Caki2 (cell line): ENCODE data around the gene LGI2. TPM values are rescaled to one million over a fixed set of nuclear protein-coding genes. Genes with fewer than 3 reads are reported as not detected.
A peak's percentile ranks its signal among the peaks of the same experiment; 100 is the strongest.
"Not testable (repeated sequence)": the region's sequence is repeated elsewhere in the genome, so short reads cannot be mapped to it uniquely, and the experiment has no call there.

ENCODE experiments used
- DNase-seq: peaks from one replicate; pipeline ENCODE4 v3.0.0-alpha.2; 2015; ENCODE audit warnings: low read depth
- in situ Hi-C: cut with HindIII; loops from 2 replicates; pipeline ENCODE4 v1.10.0; 2016; ENCODE audit warnings: low sequenced_read_pairs, low pct_unique_long_range_greater_than_20kb, mixed read lengths
- total RNA-seq: library from RNA; depleted of rRNA; stranded (reverse); fragments of >200 nt; shearing (Covaris generic); gene quantifications from 2 replicates; pipeline ENCODE4 v1.2.3, GENCODE V29; 2014; ENCODE audit warnings: low replicate concordance; rRNA removed

Gene LGI2
- not detected in 2 replicates for total RNA-seq

GRCh38 chr4:25030277-25031076, at the start of gene LGI2:
Gene LGI2 (minus strand): TSS chr4:25030946. CDS start chr4:25030693, 253 bp downstream.
- DNase-seq = no peak
- in situ Hi-C loops = no loop called here

- no peak for DNase-seq
- in situ Hi-C loops = no loop called here
These were observed 47.8 kb upstream of the LGI2 start for GRCh38 chr4:25078523-25078922.

GRCh38 chr4:25076625-25077398, 46.1 kb upstream of the LGI2 start:
- in situ Hi-C loops = no loop called here
- no peak for DNase-seq

- in situ Hi-C loops = no loop called here
- no peak for DNase-seq
These were observed 45.1 kb upstream of the LGI2 start for GRCh38 chr4:25075851-25076250.

- DNase-seq = no peak
- in situ Hi-C loops = no loop called here
These were observed 44.4 kb upstream of the LGI2 start for GRCh38 chr4:25075129-25075528.

- in situ Hi-C loops = no loop called here
- no peak for DNase-seq
These were observed 39.8 kb upstream of the LGI2 start for GRCh38 chr4:25070545-25070944.

- DNase-seq = no peak
- in situ Hi-C loops = no loop called here
These were observed 38.3 kb upstream of the LGI2 start for GRCh38 chr4:25069014-25069413.

GRCh38 chr4:25068386-25068785, 37.6 kb upstream of the LGI2 start:
- in situ Hi-C loops = no loop called here
- DNase-seq = no peak

GRCh38 chr4:25065932-25066590, 35.3 kb upstream of the LGI2 start:
- in situ Hi-C loops = no loop called here

GRCh38 chr4:25065431-25065858, 34.7 kb upstream of the LGI2 start:
- DNase-seq = peak; percentile 39
- in situ Hi-C loops = no loop called here

More at GRCh38 chr4:25065932-25066590, 35.3 kb upstream of the LGI2 start:
- DNase-seq = no peak

- DNase-seq, in situ Hi-C loops: not testable (repeated sequence)
These were observed 33.7 kb upstream of the LGI2 start for GRCh38 chr4:25064447-25064846.

GRCh38 chr4:25063116-25063515, 32.4 kb upstream of the LGI2 start:
- in situ Hi-C loops = no loop called here
- DNase-seq = no peak

GRCh38 chr4:25062098-25062497, 31.4 kb upstream of the LGI2 start:
- no peak for DNase-seq
- in situ Hi-C loops = no loop called here

GRCh38 chr4:25061602-25062001, 30.9 kb upstream of the LGI2 start:
- no peak for DNase-seq
- in situ Hi-C loops = no loop called here

GRCh38 chr4:25060963-25061340, 30.2 kb upstream of the LGI2 start:
- DNase-seq = no peak
- in situ Hi-C loops = no loop called here

GRCh38 chr4:25060241-25060962, 29.7 kb upstream of the LGI2 start:
- in situ Hi-C loops = no loop called here
- no peak for DNase-seq

GRCh38 chr4:25059791-25060190, 29.0 kb upstream of the LGI2 start:
- DNase-seq = no peak
- in situ Hi-C loops = no loop called here

GRCh38 chr4:25058796-25059195, 28.1 kb upstream of the LGI2 start:
- in situ Hi-C loops = no loop called here
- DNase-seq = no peak
